ENCODE data around the gene TENM4. TPM values are rescaled to one million over a fixed set of nuclear protein-coding genes. Genes with fewer than 3 reads are reported as not detected.

TENM4 gene
- polyA plus RNA-seq, 12 donors: 6.1 to 12.6 (median 7.8) TPM; not detected in 1

- DNase-seq: peak; percentile 35
Measured at GRCh38 chr11:79055856-79056631, 384.8 kb downstream of the TENM4 start.

- no peak for DNase-seq
Measured at GRCh38 chr11:79054636-79055035, 386.2 kb downstream of the TENM4 start.

GRCh38 chr11:79052544-79052943 is 388.3 kb downstream of the TENM4 start:
- DNase-seq: no peak

GRCh38 chr11:79050786-79051185 is 390.0 kb downstream of the TENM4 start:
- DNase-seq: peak; percentile 82

GRCh38 chr11:79049741-79050179 is 391.1 kb downstream of the TENM4 start:
- no peak for DNase-seq

- DNase-seq: no peak
Measured at GRCh38 chr11:79047980-79048379, 392.9 kb downstream of the TENM4 start.

- no peak for DNase-seq
Measured at GRCh38 chr11:79047321-79047720, 393.5 kb downstream of the TENM4 start.

- no peak for DNase-seq
Measured at GRCh38 chr11:79046366-79046765, 394.5 kb downstream of the TENM4 start.

GRCh38 chr11:79045800-79046304 is 395.0 kb downstream of the TENM4 start:
- DNase-seq: no peak

GRCh38 chr11:79045018-79045799 is 395.6 kb downstream of the TENM4 start:
- no peak for DNase-seq

GRCh38 chr11:79044201-79044600 is 396.6 kb downstream of the TENM4 start:
- no peak for DNase-seq

- no peak for DNase-seq
Measured at GRCh38 chr11:79043726-79044125, 397.1 kb downstream of the TENM4 start.

GRCh38 chr11:79042824-79043223 is 398.0 kb downstream of the TENM4 start:
- DNase-seq: no peak

- DNase-seq: no peak
Measured at GRCh38 chr11:79040348-79040747, 400.5 kb downstream of the TENM4 start.

- DNase-seq: no peak
Measured at GRCh38 chr11:79039122-79039521, 401.7 kb downstream of the TENM4 start.

GRCh38 chr11:79035881-79036280 is 404.9 kb downstream of the TENM4 start:
- DNase-seq: no peak

GRCh38 chr11:79033833-79034232 is 407.0 kb downstream of the TENM4 start:
- no peak for DNase-seq

- no peak for DNase-seq
Measured at GRCh38 chr11:79030448-79030847, 410.4 kb downstream of the TENM4 start.

- no peak for DNase-seq
Measured at GRCh38 chr11:79028225-79028624, 412.6 kb downstream of the TENM4 start.

- no peak for DNase-seq
Measured at GRCh38 chr11:79026803-79027445, 413.9 kb downstream of the TENM4 start.

GRCh38 chr11:79025622-79026021 is 415.2 kb downstream of the TENM4 start:
- DNase-seq: no peak

GRCh38 chr11:79025097-79025496 is 415.7 kb downstream of the TENM4 start:
- no peak for DNase-seq
